Right renal cortex interstitium (tissue), 3 donors: ENCODE results near the gene PA2G4. TPM values are rescaled to one million over a fixed set of nuclear protein-coding genes. Genes with fewer than 3 reads are reported as not detected.
"Not testable (repeated sequence)": the region's sequence is repeated elsewhere in the genome, so short reads cannot be mapped to it uniquely, and the experiment has no call there.

Experiments
- DNase-seq, 3 donors: peaks; one replicate each; pipeline ENCODE4 v3.0.0-alpha.2; 2013; ENCODE audit warnings: low read depth in 3 of 3, low spot score in 2 of 3
- polyA plus RNA-seq, 3 donors: library from polyadenylated mRNA; unstranded; fragments of 120-200 nt; gene quantifications; one replicate each; pipeline ENCODE4 v1.2.1, GENCODE V29; 2013; ENCODE audit not compliant: insufficient read length in 3 of 3

The PA2G4 gene
- 100 to 1,000 TPM; 171 to 177 (median 175) TPM for polyA plus RNA-seq

DNA sequence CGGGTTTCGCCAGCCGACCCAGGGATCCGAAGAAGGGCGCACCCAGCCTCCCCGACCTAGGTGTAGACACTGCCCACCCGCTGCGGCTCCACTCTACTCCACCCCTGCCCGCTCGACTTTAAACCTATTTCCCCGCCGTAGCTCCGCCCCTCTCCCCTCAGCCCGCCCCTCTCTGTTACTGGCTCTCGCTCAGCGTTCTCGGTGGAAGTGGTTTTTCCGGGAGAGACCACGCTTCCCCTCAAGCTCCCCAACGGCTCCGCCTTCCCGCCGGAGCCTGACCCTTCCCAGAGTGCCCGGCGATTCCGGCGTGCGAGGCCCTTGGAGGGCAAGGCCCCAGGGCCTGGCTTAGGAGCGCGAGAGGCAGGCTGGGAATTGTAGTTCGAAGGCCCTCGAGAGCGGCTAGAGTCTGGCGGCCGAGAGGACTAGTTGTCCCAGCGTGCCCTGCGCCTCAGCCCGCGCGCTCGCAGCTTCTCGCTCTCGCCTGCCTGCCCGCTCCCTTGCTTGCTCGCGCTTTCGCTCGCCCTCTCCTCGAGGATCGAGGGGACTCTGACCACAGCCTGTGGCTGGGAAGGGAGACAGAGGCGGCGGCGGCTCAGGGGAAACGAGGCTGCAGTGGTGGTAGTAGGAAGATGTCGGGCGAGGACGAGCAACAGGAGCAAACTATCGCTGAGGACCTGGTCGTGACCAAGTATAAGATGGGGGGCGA lies at the start of gene PA2G4:
PA2G4 (plus strand) TSS at position 451 of the 706 bp plus-strand sequence; CDS start at position 630, 179 bp downstream.
- peak; percentile 94 to 99 (median 97) for DNase-seq

DNA sequence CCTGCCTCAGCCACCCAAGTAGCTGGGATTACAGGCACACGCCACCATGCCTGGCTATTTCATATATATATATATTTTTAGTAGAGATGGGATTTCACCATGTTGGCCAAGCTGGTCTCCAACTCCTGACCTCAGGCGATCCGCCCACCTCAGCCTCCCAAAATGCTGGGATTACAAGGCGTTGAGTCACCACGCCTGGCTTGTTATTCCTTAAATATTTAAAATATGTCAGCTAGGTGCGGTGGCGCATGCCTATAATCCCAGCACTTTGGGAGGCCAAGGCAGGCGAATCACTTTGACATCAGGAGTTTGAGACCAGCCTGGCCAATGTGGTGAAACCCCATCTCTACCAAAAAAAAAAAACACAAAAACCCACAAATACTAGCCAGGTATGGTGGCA lies 44.4 kb upstream of the PA2G4 start:
- not testable (repeated sequence) for DNase-seq

DNA sequence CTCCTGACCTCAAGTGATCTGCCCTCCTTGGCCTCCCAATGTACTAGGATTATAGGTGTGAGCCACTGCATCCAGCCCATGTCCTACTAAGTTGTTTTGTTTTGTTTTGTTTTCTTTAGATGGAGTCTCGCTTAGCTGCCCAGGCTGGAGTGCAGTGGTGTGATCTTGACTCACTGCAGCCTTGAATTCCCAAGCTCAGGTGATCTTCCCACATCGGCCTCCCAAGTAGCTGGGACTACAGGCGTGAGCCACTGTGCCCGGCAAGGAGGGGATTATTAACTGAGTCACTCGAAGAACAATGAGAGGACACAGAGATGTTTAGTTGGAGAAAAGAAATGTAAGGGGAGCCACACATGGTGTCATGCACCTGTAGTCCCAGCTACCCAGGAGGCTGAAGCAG lies 42.4 kb upstream of the PA2G4 start:
- no peak for DNase-seq

DNA sequence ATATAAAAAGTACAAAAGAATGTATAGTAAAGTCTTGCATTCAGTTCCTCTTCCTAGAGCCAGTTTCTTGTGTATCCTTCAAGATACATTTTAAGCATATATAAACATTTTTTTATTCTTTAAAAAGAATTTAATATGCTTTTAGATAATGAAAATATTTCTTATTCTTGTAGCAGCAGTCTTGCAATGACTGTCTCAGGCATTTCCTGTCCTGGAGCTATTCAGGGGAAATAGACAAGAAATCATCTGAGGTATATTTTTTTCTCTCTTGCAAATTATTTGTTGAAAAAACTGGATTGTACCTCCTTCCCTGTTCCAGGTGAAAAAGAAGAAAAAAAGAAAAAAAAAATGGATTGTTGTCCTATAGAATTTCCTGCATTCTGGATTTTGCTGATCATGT lies 41.4 kb upstream of the PA2G4 start:
- DNase-seq = no peak

DNA sequence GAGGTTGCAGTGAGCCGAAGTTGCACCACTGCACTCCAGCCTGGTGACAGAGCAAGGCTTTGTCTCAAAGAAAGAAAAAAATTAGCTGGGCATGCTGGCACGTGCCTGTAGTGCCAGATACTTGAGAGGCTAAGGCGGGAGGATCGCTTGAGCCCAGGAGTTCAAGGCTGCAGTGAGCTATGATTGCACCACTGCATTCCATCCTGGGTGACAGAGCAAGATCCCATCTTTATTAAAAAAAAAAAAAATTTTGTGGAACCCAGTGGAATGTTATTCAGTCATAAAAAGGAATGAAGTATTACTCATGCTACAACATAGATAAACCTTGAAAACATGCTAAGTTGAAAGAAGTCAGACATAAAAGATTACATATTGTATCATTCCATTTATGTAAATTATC lies 32.7 kb upstream of the PA2G4 start:
- no peak for DNase-seq

DNA sequence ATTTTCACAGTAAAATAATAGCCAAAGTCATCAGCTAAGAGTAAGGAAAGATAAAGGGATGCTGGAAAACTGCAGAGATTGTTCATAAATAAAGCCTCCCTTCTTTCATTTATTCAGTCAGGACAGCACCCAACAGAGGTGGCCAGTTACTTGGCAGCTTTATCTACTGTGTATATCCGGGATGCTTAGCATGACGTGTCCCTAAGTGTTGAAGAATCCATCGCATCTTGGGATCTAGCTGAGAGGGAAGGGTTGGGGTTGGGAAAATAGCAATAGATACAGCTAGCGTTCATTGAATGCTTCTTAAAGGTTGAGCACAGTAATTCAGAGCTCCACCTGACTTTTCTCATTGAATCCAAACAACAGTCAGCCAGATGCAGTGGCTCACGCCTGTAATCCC lies 30.0 kb upstream of the PA2G4 start:
- no peak for DNase-seq

DNA sequence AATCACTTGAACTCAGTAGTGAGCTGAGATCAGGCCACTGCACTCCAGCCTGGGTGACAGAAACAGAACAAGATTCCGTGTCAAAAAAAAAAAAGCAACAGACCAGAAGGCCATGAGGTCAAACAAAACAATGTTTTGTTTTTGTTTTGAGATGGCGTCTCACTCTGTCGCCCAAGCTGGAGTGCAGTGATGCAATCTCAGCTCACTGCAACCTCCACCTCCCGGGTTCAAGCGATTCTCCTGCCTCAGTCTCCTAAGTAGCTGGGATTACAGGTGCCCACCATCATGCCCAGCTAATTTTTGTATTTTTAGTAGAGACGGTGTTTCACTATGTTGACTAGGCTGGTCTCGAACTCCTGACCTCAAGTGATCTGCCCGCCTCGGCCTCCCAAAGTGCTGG lies 26.4 kb upstream of the PA2G4 start:
- not testable (repeated sequence) for DNase-seq

DNA sequence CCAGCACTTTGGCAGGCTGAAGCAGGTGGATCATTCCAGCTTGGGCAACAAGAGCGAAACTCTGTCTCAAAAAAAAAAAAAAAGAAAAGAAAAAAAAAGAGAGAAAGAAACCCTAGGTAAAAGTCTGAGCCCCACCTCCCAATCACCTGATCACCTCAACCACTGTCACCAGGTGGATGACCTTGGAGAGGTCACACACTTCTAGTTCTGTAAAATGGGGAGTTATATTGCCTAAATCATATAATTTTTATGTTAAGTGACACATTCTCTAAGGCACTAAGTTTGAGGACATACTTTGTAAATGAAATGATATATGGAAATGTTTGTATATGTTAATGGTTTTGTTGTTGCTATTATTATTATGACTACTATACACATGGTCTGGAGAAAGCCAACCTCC lies 25.9 kb upstream of the PA2G4 start:
- DNase-seq = no peak

DNA sequence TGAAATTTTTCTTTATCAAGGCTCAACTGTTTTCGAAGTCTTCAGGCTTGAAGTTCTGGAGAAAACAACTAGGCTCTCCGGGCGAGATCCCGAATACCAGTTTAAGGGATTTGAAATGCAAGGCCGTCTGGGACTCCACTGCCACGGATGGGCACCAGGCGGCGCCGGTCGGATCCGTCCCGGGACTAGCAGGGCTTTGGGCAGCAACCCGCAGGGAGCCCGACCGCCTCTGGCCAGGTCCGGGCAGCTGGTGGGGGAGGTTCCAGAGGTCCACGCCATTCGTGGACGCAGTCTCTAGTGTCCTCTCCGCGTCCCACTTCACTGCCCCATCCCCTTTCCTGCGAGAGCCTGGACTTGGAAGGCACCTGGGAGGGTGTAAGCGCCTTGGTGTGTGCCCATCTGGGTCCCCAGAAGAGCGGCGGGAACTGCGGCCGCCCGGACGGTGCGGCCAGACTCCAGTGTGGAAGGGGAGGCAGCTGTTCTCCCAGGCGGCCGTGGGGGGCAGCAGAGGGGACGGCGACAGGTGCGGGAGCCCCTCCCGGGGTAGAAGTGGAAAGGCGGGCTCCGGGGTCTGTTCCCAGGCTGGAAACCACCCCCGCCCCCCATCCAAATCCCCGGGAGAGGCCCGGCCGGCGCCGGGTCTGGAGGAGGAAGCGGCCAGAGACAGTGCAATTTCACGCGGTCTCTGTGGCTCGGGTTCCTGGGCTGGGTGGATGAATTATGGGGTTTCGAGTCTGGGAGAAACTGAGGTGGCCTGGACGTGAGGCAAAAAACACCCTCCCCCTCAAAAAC lies 25.2 kb upstream of the PA2G4 start:
- DNase-seq = peak in 2 of 3 donors; percentile 52 to 68

DNA sequence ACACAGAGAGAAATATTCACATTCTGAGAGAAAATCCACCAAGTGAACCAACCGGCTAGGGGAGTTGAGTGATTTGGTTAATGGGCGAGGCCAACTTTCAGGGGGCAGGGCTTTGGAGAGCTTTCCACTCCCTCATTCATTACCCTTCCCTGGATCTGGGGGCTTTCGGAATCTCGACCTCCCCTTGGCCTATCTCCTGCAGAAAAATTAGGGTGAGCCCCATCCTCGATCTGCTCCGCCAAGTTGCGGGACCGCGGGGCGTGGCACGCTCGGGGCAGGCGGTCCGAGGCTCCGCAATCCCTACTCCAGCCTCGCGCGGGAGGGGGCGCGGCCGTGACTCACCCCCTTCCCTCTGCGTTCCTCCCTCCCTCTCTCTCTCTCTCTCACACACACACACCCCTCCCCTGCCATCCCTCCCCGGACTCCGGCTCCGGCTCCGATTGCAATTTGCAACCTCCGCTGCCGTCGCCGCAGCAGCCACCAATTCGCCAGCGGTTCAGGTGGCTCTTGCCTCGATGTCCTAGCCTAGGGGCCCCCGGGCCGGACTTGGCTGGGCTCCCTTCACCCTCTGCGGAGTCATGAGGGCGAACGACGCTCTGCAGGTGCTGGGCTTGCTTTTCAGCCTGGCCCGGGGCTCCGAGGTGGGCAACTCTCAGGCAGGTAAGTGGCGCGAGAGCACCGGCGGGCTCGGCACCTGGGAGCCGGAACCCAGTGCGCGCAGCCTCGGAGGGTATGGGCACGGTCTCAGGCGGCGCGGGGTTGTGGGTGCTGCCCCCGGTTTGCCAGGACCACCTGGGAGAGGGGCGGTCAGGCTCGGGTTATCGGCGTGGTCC lies 24.4 kb upstream of the PA2G4 start, which contains the start of gene ERBB3:
ERBB3 (plus strand) TSS at position 443 of the 833 bp plus-strand sequence; CDS start at position 579, 136 bp downstream.
- DNase-seq = peak in 2 of 3 donors; percentile 57 to 72

DNA sequence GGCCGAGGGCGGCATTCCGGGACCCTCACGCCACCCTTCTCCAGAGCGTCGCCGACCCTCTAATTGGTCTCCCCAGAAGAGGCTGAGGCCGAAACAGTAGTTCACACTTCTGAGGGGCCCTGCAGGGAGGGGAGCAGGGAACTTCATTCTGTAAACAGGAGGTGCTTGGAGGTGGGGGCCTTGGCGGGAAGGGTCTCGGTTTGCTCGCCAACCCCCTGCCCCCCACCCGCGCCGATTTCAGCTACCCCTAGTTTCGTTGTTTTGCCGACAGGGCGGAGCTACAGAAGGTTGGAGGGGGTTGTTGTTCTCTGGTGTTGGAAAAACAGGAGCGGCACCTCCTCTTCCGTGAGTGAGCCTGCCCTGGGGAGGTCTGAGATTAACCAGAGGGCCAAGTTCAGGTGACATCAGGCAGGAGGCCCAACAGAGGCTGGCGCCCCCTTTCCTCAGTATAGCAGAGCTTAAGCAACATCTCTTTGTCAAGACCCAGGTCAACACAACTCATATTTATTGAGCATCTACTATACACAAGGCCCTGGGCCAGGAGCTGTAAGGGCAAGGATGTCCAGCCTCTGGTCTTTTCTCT lies 23.7 kb upstream of the PA2G4 start:
- no peak for DNase-seq

DNA sequence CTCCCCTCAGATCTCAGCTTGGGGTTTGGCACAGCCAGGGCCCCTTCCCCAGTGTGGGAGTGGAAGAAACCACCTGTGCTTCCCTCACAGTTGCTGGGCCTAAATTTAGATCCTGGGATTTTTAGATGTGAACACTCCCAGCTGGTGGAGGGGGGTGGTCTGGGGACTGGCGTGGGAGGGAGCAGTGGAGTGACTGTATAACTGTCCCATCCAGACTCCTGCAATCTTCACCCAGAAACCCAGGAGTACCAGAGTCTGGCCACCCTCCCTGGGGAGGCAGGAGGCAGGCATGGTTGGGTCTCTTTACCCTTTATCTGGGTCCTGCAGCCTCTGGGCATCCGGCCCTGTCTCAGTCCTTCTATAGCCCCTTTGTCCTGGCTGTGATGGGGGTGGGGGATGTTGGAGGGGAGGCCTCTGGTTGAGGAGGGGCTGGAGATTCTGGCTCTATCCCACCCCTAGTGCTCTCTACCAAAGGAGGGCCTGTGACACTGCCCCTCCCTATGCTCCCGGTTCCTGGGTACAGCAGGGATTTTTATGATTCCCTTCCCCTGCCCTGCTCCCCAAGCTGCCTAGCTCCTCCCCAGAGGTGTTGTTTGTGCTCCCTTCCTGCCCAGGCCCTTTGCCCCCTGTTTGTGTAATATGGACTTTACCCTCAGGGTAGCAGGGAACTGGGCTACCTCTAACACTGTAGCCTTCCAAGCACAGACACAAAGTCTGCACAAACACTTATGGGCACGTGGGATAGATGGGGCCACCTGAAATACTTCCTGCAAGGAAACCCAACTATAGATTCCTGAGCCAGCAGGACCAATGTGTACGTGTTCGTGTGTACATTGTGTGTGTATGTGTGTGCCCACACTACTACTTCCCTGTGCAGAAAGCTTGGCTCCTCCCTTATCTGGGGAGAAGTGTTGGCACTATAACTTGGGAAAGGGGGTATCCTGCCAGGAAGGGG lies 22.7 kb upstream of the PA2G4 start:
- no peak for DNase-seq

DNA sequence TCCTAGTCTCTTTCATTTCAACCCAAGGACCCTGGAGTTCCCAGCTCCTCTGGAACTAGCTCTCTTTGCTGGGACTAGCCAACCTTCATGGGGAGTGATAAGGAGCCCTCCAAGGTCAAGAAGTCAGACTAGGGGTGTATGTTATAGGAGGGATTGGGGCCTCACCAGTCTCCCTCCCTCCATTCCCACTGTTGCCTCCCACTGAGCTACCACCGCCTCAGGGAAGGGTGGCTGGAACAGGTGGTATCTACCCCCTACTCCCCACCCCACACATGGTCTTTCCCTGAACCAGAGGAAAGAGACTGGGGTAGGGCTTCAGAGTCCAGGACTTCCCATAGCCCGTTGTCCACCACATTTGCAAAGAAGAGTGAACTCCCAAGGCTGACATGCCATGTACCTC lies 22.0 kb upstream of the PA2G4 start:
- DNase-seq = no peak

DNA sequence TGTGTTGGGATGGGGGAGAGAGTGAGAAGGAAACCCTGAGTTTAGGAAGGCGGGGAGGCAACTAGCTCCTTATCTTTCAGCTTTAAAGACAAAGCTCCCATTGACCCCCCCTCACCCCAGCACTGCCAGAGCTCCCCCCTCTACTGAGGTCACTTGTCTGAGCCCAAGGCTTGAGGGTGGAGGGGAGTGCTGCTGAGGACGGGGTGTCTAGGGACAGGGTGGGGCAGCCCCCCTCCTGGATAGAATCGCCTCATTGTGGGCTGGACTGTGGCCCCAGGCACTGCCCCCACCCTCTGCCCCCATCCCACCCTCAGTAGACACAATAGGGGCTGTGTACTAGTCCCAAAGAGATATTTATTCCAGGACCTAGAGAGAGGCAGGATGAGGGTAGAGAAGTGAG lies 21.4 kb upstream of the PA2G4 start:
- no peak for DNase-seq

DNA sequence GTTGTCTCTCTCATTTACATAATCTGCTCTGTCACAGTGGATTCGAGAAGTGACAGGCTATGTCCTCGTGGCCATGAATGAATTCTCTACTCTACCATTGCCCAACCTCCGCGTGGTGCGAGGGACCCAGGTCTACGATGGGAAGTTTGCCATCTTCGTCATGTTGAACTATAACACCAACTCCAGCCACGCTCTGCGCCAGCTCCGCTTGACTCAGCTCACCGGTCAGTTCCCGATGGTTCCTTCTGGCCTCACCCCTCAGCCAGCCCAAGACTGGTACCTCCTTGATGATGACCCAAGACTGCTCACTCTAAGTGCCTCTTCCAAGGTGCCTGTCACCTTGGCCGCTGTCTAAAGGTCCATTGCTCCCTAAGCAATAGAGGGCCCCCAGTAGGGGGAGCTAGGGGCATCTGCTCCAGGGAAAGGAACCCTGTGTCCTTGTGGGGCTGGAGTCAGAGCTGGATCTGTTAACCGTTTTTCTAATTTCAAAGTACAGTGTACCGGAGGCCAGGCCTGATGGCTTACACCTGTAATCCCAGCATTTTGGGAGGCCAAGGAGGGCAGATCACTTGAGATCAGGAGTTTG lies 19.3 kb upstream of the PA2G4 start:
- no peak for DNase-seq

DNA sequence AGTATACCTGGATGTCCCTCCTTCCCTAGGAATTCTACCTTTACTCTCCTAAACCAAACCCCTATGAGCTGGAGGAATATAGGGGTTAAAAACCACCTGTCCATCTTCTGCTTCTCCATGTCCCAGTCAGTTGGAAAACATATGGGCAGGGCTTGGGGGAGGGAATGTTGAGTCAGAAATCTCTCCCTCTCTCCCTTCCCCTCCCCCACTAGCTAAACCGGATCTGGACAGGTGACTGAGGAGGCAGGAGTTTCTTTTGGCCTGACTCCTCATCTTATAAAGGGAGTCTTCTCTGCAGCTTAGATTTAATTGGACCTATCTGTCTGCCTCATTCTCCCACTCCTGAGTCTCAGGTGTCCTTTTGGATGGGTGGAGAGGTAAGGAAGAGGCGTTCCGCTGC lies 18.3 kb upstream of the PA2G4 start:
- DNase-seq = no peak

DNA sequence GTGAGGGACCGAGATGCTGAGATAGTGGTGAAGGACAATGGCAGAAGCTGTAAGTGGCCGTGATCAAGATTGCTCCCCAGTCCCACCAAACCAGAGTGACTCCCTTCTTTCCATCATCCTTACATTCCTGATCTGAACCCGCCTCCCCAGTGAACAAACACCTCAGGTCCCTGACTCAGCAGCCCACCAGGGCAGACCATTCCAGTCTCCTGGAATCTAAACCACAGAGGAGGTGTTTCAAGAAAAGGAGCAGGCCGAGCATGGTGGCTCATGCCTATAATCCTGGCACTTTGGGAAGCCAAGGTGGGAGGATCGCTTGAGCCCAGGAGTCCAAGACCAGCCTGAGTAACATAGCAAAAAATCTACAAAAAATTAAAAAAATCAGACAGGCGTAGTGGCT lies 17.8 kb upstream of the PA2G4 start:
- DNase-seq = no peak

DNA sequence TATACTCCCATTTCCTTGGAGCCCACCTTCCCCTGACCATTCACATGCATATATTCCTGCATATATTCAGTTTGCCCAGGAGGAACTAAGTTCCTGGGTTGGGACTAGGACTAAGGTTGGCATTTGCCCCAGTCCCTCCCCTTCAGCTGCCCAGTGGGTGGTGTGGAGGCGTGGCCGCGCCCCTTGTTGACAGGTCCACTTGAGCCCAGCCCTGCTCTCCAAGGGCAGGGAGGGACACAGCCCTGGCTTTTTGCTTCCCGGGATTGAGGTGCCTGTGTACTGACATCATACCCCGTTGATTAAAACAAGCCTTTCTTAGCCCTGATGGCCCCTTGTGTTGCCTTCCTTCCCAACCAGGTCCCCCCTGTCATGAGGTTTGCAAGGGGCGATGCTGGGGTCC lies 17.1 kb upstream of the PA2G4 start:
- DNase-seq = no peak

DNA sequence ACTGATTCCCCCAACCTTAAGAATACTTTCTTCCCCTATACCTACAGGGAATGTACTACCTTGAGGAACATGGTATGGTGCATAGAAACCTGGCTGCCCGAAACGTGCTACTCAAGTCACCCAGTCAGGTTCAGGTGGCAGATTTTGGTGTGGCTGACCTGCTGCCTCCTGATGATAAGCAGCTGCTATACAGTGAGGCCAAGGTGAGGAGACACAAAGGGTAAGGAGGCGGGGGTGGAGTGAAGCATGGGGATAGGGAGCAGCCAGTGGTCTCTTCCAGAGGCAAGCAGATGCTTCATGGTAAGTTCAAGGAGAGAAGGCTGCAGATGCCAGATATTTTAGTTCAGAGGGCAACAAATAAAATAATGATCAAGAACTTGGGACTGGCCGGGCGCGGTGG lies 6.6 kb upstream of the PA2G4 start:
- no peak for DNase-seq
